Measurements from ENCODE around the gene CCDC102A.

CCDC102A gene

DNA sequence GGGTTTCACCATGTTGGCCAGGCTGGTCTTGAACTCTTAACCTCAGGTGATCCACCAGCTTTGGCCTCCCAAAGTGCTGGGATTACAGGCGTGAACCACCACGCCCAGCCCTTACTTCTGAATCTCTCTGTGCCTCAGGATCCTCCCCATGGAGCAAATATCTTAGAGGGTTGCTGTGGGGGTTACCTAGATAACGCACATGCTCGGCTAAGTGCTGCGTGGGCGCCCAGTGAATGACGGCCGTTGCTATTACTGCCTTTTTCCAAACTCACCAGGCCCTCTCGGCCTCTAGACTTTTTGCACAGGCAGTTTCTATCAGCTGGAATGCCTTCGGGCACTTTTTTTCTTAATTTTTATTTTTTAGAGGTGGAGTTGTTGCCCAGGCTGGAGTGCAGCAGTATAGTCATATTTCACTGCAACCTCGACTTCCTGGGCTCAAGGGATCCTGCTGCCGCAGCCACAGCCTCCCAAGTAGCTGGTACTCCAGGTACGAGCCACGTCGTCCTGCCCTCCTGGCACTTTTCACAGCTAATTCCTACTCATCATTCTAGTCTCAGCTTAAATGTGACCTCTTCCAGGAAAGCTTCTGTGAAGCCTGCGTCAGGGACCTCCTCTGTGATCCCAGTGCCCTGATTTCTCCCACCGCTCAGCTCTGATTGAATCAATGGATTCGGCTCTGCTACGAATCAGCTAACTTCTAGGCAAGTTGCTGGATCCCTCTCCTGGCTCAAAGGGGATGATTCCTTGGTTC, 8.6 kb downstream of the CCDC102A start:
- no peak for DNase-seq (ENCODE audit: low read depth)
- no peak overlapping the region for H3K4me3 ChIP-seq (ENCODE audit: low read depth, low read length)
- TF ChIP-seq, protein P1, sequence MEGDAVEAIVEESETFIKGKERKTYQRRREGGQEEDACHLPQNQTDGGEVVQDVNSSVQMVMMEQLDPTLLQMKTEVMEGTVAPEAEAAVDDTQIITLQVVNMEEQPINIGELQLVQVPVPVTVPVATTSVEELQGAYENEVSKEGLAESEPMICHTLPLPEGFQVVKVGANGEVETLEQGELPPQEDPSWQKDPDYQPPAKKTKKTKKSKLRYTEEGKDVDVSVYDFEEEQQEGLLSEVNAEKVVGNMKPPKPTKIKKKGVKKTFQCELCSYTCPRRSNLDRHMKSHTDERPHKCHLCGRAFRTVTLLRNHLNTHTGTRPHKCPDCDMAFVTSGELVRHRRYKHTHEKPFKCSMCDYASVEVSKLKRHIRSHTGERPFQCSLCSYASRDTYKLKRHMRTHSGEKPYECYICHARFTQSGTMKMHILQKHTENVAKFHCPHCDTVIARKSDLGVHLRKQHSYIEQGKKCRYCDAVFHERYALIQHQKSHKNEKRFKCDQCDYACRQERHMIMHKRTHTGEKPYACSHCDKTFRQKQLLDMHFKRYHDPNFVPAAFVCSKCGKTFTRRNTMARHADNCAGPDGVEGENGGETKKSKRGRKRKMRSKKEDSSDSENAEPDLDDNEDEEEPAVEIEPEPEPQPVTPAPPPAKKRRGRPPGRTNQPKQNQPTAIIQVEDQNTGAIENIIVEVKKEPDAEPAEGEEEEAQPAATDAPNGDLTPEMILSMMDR (IDR thresholded peaks at IDR 0.05; ENCODE audit: insufficient read depth, low read depth, low read length, missing control alignments): no peak

DNA sequence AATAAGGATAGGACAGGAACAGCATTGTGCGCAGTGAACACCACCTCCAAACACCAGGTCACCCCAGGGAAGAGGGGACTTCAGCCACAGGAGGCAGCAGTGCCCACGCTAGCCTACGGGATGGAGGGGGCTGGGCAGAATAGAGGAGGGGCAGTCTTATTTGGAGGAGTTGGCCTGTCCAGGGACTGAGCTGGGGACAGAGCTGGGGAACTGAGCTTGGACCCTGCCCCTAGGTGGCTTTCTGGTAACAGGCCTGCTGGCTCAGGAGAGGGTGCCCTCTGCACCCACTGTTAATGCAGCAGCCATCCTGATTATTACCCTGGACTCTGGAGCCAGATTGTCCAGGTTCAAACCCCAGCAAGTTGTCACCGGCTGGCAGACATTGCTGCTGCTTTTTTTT, 9.3 kb downstream of the CCDC102A start:
- no peak overlapping the region for H3K4me3 ChIP-seq (ENCODE audit: low read depth, low read length)
- TF ChIP-seq, protein P1 (IDR thresholded peaks at IDR 0.05; ENCODE audit: insufficient read depth, low read depth, low read length, missing control alignments): no peak
- DNase-seq (ENCODE audit: low read depth): no peak

DNA sequence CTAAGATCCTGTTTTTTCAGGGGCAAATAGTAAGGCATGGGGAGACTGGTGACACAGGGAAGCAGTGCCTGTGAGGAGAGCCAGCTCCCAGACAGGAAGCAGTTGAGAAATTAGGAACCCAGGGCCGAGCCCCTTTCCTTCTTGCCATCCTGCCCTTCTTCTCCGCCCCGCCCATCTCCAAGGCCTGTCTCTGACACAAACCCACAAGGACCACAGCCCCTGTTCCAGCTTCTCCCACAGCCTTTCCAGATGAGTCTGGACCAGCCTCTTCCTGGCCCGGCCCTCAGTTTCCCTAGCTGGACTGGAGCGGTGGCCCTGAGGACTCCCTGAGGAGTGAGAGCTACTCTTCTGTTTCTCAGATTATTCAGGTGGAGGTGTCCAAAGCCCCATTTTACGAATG, 9.9 kb downstream of the CCDC102A start:
- no peak overlapping the region for H3K4me3 ChIP-seq (ENCODE audit: low read depth, low read length)
- no peak for DNase-seq (ENCODE audit: low read depth)
- TF ChIP-seq, protein P1 (IDR thresholded peaks at IDR 0.05; ENCODE audit: insufficient read depth, low read depth, low read length, missing control alignments): no peak

DNA sequence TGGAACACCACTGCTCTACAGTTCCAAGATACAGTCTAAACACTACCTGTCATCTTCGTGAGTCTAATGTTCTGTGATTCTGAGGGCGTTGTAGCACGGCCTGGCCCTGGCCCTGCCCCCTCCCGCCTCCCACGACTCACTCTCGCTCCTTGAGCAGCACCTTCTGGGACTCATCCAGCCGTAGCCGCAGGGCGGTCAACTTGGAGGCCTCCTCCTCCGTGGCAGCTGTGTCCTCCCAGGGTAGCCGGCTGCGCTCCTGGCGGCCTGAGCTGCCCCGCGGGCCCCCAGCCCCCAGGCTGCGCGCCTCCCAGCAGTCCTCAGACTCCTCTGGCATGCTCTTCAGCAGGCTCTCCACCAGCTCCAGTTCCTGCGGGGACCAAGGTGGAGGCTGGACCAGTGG, 10.6 kb downstream of the CCDC102A start:
- no peak overlapping the region for H3K4me3 ChIP-seq (ENCODE audit: low read depth, low read length)
- no peak for DNase-seq (ENCODE audit: low read depth)
- TF ChIP-seq, protein P1 (IDR thresholded peaks at IDR 0.05; ENCODE audit: insufficient read depth, low read depth, low read length, missing control alignments): no peak

DNA sequence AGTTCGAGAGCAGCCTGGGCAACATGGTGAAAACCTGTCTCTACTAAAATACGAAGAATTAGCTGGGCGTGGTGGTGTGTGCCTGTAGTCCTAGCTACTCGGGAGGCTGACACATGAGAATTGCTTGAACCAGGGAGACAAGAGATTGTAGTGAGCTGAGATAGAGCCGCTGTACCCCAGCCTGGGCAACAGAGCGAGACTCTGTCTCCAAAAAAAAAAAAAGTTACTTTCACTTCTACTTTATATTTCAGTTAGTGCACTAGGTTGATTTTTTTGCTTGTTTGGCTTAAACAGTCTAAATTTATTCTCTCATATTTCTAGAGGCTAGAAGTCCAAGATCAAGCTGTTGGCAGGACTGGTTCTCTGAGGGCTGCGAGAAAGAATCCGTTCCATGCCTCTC, 13.4 kb downstream of the CCDC102A start:
- peak; percentile 38 for DNase-seq (ENCODE audit: low read depth)
- TF ChIP-seq, protein P1 (IDR thresholded peaks at IDR 0.05; ENCODE audit: insufficient read depth, low read depth, low read length, missing control alignments): no peak
- no peak overlapping the region for H3K4me3 ChIP-seq (ENCODE audit: low read depth, low read length)

DNA sequence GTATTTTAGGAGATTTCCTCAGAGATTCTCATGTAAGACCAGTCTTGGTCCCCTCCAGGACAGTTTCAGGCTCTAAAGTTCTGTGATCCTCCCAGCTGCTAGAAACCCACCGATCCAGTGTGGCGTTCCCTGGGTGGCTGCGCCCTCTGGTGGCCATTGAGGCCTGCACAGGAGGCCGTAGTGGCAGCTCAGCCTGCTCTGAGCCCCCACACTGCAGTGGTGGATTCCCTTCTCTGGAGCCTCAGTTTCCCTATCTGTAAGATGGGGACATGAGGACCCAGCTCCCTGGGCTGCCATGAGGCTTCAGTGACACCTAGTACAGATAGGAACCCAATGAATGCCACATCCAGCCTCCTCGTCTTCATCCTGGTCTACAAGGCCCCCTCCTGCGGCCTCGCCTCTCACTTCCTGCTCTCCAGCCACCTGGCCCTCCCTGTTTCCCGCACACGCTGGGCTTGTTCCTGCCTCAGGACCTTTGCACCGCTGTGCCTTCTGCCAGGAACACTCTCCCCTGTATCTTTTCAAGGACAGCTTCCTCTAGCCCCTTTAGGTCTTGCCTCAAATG, 16.5 kb downstream of the CCDC102A start:
- TF ChIP-seq, protein P1 (IDR thresholded peaks at IDR 0.05; ENCODE audit: insufficient read depth, low read depth, low read length, missing control alignments): peak; percentile 99
- peak; percentile 80 for DNase-seq (ENCODE audit: low read depth)
- no peak overlapping the region for H3K4me3 ChIP-seq (ENCODE audit: low read depth, low read length)

All from GM12865 (cell line).